GM18909 (cell line): ENCODE results near the gene CLASP1.
A peak's percentile ranks its signal among the peaks of the same experiment; 100 is the strongest.
"Not testable (repeated sequence)": the region's sequence is repeated elsewhere in the genome, so short reads cannot be mapped to it uniquely, and the experiment has no call there.

Experiments used
- ATAC-seq: cut with Tn5 transposase; IDR thresholded peaks from one replicate; pipeline ENCODE4 v1.9.1; 2021; ENCODE audit warnings: mild to moderate bottlenecking; ENCODE audit not compliant: unreplicated experiment, poor library complexity

The CLASP1 gene

GRCh38 chr2:121304941-121305340 lies 344.3 kb downstream of the CLASP1 start:
- ATAC-seq: no peak

GRCh38 chr2:121303531-121304263 lies 345.6 kb downstream of the CLASP1 start:
- ATAC-seq: no peak

DNA sequence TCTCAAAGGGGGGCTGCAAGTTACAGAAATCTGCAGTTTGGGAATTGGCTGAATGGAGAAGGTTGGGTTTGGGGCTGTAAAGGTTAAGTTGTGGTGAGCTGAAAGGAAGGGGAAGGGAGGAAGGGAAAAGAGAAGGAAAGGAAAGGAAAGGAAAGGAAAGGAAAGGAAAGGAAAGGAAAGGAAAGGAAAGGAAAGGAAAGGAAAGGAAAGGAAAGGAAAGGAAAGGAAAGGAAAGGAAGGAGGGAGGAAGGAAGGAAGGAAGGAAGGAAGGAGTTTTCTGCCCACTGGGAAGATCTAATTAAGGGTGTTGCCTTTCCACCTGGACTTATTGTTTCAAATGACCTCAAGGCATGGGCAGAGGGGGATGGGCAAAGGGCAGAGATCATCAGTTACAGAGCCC lies 348.1 kb downstream of the CLASP1 start:
- ATAC-seq: not testable (repeated sequence)

GRCh38 chr2:121298476-121298875 lies 350.8 kb downstream of the CLASP1 start:
- ATAC-seq: no peak

DNA sequence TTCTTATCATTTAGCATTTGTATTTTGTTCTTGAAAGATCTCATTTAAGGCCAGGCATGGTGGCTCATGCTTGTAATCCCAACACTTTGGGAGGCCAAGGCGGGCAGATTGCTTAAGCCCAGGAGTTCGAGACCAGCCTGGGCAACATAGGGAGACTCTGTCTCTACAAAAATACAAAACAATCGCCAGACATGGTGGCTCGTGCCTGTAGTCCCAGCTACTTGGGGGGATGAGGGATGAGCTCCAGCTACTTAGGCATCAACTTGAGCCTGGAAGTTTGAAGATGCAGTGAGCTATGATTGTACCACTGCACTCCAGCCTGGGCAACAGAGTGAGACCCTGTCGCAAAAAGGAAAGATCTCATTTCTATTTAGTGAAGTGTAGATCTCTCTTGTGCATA lies 351.4 kb downstream of the CLASP1 start:
- not testable (repeated sequence) for ATAC-seq

DNA sequence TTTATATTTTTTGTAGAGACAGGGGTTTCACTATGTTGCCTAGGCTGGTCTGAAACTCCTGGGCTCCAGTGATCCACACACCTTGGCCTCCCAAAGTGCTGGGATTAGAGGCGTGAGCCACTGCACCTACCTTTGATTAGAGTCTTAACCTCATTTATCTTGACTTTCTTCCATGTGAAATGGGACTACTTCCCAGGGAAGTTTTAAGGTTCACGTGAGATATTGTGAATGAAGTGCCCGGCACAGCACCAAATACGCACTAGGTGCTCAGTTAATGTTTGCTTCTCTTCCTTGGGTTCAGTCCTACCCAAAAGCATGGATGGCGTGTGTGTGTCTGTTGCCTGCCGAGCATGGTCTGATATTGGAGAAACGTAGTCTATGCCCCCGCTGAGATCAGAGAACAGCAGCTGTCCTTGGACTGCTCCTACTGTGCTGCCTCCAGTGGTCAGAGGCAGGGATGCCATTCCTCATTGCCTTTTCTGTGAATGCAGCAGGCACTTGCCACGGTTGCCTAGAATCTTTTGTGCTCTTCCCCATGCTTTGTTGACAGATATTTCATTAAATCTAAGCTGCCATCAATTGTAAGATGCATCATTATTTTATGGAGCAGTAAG lies 351.9 kb downstream of the CLASP1 start:
- peak; percentile 77 for ATAC-seq

DNA sequence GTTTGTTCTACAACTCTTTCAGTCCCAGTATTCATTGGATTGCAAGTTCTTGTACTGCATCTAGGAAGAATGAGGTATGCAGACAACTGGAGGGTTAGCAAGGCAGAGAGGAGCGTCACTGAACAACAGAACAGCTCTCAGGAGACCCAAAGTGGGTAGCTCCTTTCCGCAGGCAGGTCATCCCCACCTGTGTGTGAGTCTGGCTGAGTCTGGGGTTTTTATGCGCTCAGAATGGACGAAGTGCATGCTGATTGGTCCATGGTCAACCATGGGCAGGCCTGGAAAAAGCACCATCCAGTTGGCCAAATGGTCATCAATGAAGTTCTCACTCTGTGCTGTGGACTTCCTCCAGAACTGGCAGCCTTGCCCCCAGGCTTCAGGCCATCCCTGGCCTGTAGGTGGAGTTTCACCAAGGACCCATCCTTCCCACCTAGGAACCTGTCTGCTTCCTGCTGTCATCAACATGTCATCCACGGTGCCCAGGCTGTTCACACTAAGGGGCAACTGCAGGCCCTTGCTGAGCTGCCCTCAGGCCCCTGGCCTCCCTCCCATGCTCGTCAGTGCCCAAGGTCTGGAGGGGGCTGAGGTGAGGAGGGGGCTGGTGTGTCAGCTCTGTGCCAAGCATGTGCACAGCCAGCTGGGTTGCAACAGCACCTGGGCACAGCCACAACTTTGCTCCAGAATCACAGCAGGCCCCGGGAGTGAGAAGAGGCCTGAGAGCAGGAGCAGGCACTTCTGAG lies 353.2 kb downstream of the CLASP1 start:
- ATAC-seq: no peak

DNA sequence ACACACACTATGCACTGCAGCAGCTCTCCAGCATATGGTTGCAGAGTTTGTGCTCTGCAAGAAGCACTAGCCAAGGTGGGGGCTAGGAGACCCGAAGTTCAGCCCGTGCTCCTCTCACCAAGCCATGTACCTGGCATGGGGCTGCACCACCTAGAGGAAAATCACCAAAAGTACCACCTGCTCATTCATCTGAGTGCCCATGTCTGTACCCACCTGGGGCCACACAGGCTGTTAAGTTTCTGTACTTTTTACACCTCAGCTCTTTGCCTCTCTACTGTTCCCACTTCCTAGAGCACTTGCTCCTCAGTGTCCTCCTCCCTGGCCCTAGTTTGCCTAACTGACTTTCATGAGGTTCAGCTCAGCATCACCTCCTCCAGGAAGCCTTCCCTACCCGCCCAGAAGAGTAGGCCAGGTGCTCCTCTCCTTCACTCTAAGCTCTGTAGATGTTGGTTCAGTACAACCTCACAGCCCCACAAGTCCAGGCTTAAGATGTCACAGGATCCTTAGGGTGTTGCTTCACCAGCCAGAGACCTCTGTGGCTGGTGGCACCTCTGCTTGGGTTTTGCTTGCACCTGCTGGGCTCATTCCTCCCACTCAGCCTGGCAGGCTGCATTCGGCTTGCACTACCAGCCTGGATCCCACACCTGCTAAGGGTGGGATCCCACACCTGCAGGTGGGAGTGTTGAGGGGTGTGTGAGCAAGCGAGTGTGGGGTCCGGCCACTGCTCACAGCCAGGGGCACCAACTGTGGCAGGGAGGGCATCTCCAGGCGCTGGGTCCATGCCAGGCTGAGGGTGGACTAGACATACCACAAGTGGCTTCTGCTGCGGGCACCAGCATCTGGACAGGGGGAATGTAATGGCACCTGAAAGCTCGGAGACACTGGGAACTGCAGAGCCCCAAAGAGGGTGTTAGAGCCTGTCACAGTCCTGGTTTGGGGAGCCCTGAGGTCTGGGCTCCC lies 354.1 kb downstream of the CLASP1 start:
- no peak for ATAC-seq

DNA sequence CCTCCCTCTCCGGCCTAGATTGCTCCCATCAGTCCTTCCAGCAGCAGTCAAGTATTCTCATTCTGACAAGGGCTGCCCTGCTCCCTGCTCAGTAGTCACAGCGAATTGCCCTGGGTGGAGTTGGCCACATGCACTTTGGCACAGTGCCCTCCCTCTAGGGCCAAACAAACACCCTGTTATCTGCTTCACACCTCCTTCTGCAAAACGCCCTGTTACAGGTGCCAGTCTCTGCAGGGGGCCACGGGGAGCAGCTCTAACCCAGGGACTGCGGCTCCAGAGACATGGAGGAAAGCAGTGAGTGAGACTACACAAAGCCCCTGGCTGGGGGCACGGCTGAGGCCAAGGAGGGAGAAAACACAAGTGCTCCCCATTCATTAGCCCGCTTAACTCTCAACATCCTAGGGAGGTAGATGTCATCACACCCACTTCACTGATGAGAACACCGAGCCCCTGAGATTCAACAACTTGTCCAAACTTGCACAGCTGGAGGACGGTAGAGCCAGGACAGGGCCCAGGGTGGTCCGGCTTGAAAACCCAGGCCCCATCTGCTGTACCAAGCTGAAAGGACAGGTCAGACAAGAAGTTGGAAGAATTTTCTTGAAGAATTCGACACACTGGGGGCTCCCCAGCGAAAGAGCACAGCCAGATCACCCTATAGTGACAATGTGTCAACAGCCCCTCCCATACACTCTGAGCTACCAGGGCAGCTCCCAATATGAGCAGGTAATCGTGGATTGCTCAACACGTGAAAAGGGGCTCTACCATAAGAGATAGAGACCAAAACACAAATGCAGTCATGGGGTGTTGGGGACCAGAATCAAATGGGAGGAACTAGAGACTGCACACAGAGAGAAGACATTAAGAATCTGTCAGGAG lies 355.6 kb downstream of the CLASP1 start:
- ATAC-seq: no peak

DNA sequence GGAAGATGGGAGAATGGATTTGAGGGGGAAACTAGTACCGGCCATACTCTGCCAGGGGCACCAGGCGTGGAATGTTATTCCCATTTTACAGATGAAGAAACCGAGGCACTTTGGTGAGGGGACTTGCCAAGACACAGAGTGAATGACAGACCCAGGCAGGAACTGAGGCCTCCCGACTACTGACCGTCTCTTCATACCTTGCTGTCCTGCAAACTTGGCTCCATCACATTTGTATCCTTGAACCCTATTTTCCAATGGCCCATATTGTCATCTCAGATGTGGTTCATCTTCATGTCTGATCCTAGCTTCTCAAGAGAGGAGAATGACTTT lies 358.0 kb downstream of the CLASP1 start:
- no peak for ATAC-seq

- no peak for ATAC-seq
Observed at GRCh38 chr2:121289271-121289670, 360.0 kb downstream of the CLASP1 start.

- no peak for ATAC-seq
Observed at GRCh38 chr2:121288454-121289231, 360.6 kb downstream of the CLASP1 start.

GRCh38 chr2:121287956-121288355 lies 361.3 kb downstream of the CLASP1 start:
- ATAC-seq: no peak
